Epithelial cell of esophagus (primary cell): ENCODE data around the gene HECW1.
"Not testable (repeated sequence)": the region's sequence is repeated elsewhere in the genome, so short reads cannot be mapped to it uniquely, and the experiment has no call there.

ENCODE experiments used
- DNase-seq: peaks from one replicate; pipeline ENCODE4 v3.0.0; 2010; ENCODE audit warnings: low read depth
- H3K4me3 ChIP-seq: 2 replicates; pipeline ENCODE4 v1.5.1; 2011; ENCODE audit warnings: mild to moderate bottlenecking, low read length, control low read depth
- CTCF ChIP-seq: IDR thresholded peaks from 2 replicates; pipeline ENCODE4 v1.5.1; 2011; ENCODE audit warnings: low read depth, mild to moderate bottlenecking, low read length, control low read depth, inconsistent platforms; ENCODE audit not compliant: insufficient read depth; ENCODE audit errors: missing control alignments

Gene HECW1

GRCh38 chr7:43199371-43200160 is 87.1 kb downstream of the HECW1 start:
- peak; percentile 44 for DNase-seq
- TF ChIP-seq CTCF, result no peak
- H3K4me3 ChIP-seq, result no peak overlapping the region

GRCh38 chr7:43201912-43202311 is 89.5 kb downstream of the HECW1 start:
- no peak for TF ChIP-seq CTCF
- no peak overlapping the region for H3K4me3 ChIP-seq
- peak; percentile 41 for DNase-seq

GRCh38 chr7:43204081-43204480 is 91.6 kb downstream of the HECW1 start:
- no peak for TF ChIP-seq CTCF
- no peak overlapping the region for H3K4me3 ChIP-seq
- peak; percentile 39 for DNase-seq

GRCh38 chr7:43205171-43205795 is 92.8 kb downstream of the HECW1 start:
- no peak for DNase-seq
- TF ChIP-seq CTCF, result no peak
- no peak overlapping the region for H3K4me3 ChIP-seq

- H3K4me3 ChIP-seq, result no peak overlapping the region
- TF ChIP-seq CTCF, result no peak
- no peak for DNase-seq
Measured at GRCh38 chr7:43208242-43208641, 95.8 kb downstream of the HECW1 start.

GRCh38 chr7:43210539-43210938 is 98.1 kb downstream of the HECW1 start:
- DNase-seq, H3K4me3 ChIP-seq: not testable (repeated sequence)

- no peak for TF ChIP-seq CTCF
- no peak for DNase-seq
- no peak overlapping the region for H3K4me3 ChIP-seq
Measured at GRCh38 chr7:43211286-43211685, 98.8 kb downstream of the HECW1 start.
